ENCODE data around the gene RBMS1. TPM values are rescaled to one million over a fixed set of nuclear protein-coding genes. Genes with fewer than 3 reads are reported as not detected.

Gene RBMS1
- total RNA-seq, 2 donors from 2014 or later, result 108 to 110 TPM

DNA sequence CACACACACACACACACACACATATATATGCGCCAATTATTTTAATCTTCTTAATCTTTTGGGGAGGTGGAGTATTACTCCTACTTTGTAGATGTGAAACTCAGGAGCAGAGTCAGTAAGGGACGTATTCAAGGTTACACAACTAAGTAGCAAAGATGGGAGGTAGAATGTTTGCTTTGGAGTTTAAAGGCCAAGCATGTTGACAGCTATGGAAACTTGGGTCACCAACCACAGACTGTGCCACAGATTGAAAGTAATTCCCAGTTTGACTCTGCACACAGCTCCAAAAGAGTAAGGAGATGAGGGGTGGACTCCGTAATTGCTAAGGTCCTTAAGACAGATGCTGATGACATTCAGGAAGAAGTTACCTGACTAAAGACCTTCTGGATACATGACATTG lies 168.7 kb downstream of the RBMS1 start:
- Mint-ChIP-seq H3K27ac (no peak overlapping the region), H3K4me3 (no peak overlapping the region), H3K36me3 (ENCODE audit: low read depth) (peaks cover 2% of the 10 kb centered on the region), H3K27me3 (no peaks in the 10 kb centered on the region), H3K4me1 (peaks cover 74% of the 10 kb centered on the region)
- ATAC-seq, result no peak
- DNase-seq, result no peak
- no peaks in the 10 kb centered on the region for H3K9me3 ChIP-seq (ENCODE audit: control insufficient read depth, low read length, poor library complexity, severe bottlenecking)

DNA sequence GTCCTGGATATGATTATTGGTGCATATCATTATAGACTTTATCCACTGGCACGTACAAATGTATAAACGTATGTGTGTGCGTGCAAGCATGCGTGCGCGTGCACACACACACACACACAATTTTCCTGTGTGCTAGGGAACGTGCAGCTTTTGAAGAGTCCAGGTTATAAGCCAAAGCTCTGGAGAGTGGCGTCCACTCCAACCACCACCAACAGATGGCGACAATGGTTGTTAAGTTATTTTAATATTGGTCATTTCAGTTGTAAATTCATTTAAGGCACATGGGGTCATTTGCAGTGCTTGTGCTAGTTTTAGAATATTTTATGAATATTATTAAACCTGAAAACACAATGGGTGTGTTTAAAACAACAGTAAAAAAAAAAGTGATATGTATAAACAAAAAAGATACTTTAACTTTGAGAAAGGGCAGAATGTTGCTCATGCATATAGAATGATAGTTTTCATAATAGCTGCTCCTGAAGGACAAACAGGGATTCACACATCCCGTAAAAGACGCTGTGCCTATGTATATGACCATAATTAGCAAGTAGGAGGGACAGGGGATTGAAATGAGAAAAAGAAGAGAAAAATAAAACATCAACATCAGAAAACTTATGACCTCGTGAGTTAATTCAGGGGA lies 169.3 kb downstream of the RBMS1 start:
- peak in 1 of 3 donors; percentile 24 for DNase-seq
- H3K27me3 Mint-ChIP-seq, result no peaks in the 10 kb centered on the region
- H3K4me3 Mint-ChIP-seq, result no peak overlapping the region
- H3K9me3 ChIP-seq (ENCODE audit: control insufficient read depth, low read length, poor library complexity, severe bottlenecking), result no peaks in the 10 kb centered on the region
- peaks cover 68% of the 10 kb centered on the region for H3K4me1 Mint-ChIP-seq
- peak; percentile 56 for ATAC-seq
- peaks cover 2% of the 10 kb centered on the region for H3K36me3 Mint-ChIP-seq (ENCODE audit: low read depth)
- peak overlapping the region; percentile 84 for H3K27ac Mint-ChIP-seq

DNA sequence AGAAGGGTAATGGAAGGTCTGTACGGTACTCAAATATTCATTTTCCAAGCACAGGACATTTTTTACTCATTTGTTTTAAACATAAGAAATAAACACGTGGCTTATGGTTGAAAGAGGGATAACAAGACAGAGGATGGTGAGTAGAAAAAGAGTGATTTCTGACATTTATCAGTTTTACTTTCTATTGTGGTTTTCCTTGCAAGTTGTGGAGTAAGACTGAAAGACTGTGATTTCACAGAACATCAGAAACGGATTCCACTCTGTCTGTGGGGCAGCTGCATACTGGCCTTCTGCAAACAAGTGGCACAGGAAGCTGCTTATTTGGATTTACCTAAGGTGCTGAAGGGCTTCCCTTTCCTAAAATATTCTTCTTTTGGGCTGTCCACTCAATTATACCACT lies 171.3 kb downstream of the RBMS1 start:
- H3K27me3 Mint-ChIP-seq, result no peaks in the 10 kb centered on the region
- DNase-seq, result no peak
- no peak for ATAC-seq
- H3K27ac Mint-ChIP-seq, result peak overlapping the region; percentile 62
- H3K4me3 Mint-ChIP-seq, result peak overlapping the region; percentile 45
- H3K9me3 ChIP-seq (ENCODE audit: control insufficient read depth, low read length, poor library complexity, severe bottlenecking), result no peaks in the 10 kb centered on the region
- H3K36me3 Mint-ChIP-seq (ENCODE audit: low read depth), result peaks cover 2% of the 10 kb centered on the region
- H3K4me1 Mint-ChIP-seq, result peaks cover 58% of the 10 kb centered on the region

GRCh38 chr2:160321006-160321405 lies 172.6 kb downstream of the RBMS1 start:
- DNase-seq (no peak), ATAC-seq (no peak)
- Mint-ChIP-seq H3K27ac (peak overlapping the region; percentile 62), H3K4me1 (peaks cover 58% of the 10 kb centered on the region), H3K36me3 (ENCODE audit: low read depth) (peaks cover 5% of the 10 kb centered on the region), H3K27me3 (no peaks in the 10 kb centered on the region), H3K4me3 (no peak overlapping the region)
- H3K9me3 ChIP-seq (ENCODE audit: control insufficient read depth, low read length, poor library complexity, severe bottlenecking), result no peaks in the 10 kb centered on the region

DNA sequence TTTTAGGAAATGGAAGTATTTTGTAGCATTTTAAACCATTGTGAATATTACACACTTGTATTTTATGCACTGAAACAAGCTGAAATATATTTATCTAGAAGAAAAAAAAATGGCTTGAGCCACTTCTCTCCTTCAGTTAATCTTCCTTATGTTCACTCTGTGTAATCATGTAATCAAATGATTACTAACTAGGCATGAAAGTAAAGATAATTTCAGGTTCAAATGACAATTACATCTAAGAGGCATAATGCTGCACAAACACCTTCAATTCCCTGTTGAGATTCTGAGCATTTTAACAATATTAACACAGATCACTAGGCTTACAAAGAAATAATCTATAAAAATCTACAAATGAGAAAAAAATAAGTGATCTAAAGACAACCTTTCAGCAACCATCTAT lies 173.9 kb downstream of the RBMS1 start:
- DNase-seq, result no peak
- Mint-ChIP-seq H3K27ac (no peak overlapping the region), H3K4me3 (no peak overlapping the region), H3K36me3 (ENCODE audit: low read depth) (peaks cover 5% of the 10 kb centered on the region), H3K4me1 (peaks cover 49% of the 10 kb centered on the region), H3K27me3 (no peaks in the 10 kb centered on the region)
- no peak for ATAC-seq
- no peaks in the 10 kb centered on the region for H3K9me3 ChIP-seq (ENCODE audit: control insufficient read depth, low read length, poor library complexity, severe bottlenecking)

GRCh38 chr2:160318218-160318617 lies 175.4 kb downstream of the RBMS1 start:
- no peak overlapping the region for H3K27ac Mint-ChIP-seq
- peaks cover 46% of the 10 kb centered on the region for H3K4me1 Mint-ChIP-seq
- H3K4me3 Mint-ChIP-seq, result no peak overlapping the region
- ATAC-seq (no peak), DNase-seq (no peak)
- no peaks in the 10 kb centered on the region for H3K27me3 Mint-ChIP-seq
- H3K9me3 ChIP-seq (ENCODE audit: control insufficient read depth, low read length, poor library complexity, severe bottlenecking), result no peaks in the 10 kb centered on the region
- peaks cover 5% of the 10 kb centered on the region for H3K36me3 Mint-ChIP-seq (ENCODE audit: low read depth)

DNA sequence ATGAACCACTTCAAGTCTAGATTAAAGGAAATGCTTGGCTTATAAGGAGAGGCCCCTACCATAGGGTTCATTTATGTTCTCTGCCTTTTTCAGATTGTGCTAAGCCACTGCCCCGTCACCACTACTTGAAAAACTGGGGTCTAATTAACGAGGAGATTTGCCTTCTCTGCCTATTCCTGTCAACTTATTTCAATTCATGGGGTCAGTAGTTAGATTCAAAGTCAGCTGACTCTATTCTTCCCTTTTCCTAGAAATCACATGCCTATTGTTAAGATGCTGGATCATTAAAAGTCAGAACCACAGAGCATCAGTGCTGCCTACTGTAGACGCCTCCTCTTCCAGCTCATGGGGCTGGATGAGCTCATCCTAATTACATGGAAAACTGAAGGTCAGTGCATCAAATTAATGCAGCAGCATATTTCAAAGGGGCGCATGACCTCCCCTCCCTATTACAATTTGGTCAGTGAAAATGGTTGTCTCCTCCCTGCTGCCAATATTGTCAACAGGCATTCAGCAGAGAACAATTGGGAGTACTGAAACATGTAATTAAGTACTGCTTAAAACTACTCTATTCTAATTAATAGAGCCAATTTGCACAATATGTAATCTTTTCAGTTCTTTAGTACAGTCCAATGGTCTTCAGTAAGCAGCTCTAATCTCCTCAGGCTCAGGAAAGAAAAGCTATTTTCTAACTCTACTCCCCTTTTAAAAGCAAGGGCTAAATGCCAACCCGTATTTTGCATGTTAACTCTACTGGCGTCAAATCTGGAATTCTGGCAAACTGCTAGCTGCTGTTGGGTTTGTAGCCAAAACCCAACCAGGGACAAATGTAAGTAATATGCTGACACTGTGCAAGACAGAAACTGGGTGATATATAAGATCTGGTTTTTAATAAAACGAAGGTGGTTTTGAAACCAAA lies 176.2 kb downstream of the RBMS1 start:
- ATAC-seq, result no peak
- H3K4me3 Mint-ChIP-seq, result no peak overlapping the region
- H3K36me3 Mint-ChIP-seq (ENCODE audit: low read depth), result peaks cover 5% of the 10 kb centered on the region
- H3K4me1 Mint-ChIP-seq, result peaks cover 40% of the 10 kb centered on the region
- no peaks in the 10 kb centered on the region for H3K9me3 ChIP-seq (ENCODE audit: control insufficient read depth, low read length, poor library complexity, severe bottlenecking)
- H3K27me3 Mint-ChIP-seq, result no peaks in the 10 kb centered on the region
- no peak for DNase-seq
- H3K27ac Mint-ChIP-seq, result no peak overlapping the region

DNA sequence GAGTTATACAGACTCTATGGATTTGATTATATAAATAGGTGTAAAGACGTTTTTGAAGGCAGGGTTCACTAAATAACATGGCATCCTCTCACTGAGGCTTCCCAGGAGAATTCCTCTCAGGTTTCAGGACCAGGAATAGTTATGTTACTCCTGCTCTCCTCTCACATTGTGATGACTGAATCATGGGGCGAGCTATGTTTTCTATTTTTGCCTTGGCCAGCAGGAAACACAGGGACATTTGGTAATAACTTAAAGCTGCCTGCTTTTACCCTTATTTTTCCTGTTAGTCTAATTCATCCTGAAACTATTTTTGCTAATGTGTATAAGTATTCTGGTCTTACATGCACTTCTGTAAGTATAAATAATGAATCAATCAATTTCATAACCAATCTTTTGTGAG lies 178.3 kb downstream of the RBMS1 start:
- Mint-ChIP-seq H3K27ac (peak overlapping the region; percentile 49), H3K4me3 (no peak overlapping the region), H3K36me3 (ENCODE audit: low read depth) (peaks cover 4% of the 10 kb centered on the region), H3K4me1 (peaks cover 21% of the 10 kb centered on the region), H3K27me3 (no peaks in the 10 kb centered on the region)
- DNase-seq (no peak), ATAC-seq (no peak)
- H3K9me3 ChIP-seq (ENCODE audit: control insufficient read depth, low read length, poor library complexity, severe bottlenecking), result no peaks in the 10 kb centered on the region

GRCh38 chr2:160310118-160310828 lies 183.3 kb downstream of the RBMS1 start:
- Mint-ChIP-seq H3K4me3 (no peak overlapping the region), H3K27me3 (no peaks in the 10 kb centered on the region), H3K36me3 (ENCODE audit: low read depth) (peaks cover 4% of the 10 kb centered on the region), H3K27ac (no peak overlapping the region), H3K4me1 (peaks cover 16% of the 10 kb centered on the region)
- no peaks in the 10 kb centered on the region for H3K9me3 ChIP-seq (ENCODE audit: control insufficient read depth, low read length, poor library complexity, severe bottlenecking)
- ATAC-seq, result no peak
- DNase-seq, result no peak

DNA sequence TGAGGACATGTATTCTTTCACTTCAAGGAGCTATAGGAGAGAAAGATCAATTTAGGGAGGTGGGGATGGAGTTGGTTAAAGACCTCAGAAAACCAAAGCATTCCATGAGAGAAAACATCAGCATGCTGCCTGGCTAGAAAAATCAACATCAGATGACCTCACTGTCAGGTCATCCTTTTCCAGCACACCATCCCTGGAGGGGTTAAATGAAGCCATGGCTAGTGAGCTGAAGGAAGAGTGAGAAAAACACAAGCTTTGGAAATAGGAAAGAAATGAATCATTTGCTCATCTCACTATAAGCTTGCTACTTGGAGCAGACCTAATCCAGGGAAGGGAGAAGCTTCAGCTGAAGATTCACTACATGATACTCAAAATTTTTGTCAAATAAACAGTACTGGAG lies 184.0 kb downstream of the RBMS1 start:
- DNase-seq (no peak), ATAC-seq (no peak)
- Mint-ChIP-seq H3K4me1 (peaks cover 12% of the 10 kb centered on the region), H3K27me3 (no peaks in the 10 kb centered on the region), H3K36me3 (ENCODE audit: low read depth) (peaks cover 4% of the 10 kb centered on the region), H3K27ac (no peak overlapping the region), H3K4me3 (no peak overlapping the region)
- no peaks in the 10 kb centered on the region for H3K9me3 ChIP-seq (ENCODE audit: control insufficient read depth, low read length, poor library complexity, severe bottlenecking)

DNA sequence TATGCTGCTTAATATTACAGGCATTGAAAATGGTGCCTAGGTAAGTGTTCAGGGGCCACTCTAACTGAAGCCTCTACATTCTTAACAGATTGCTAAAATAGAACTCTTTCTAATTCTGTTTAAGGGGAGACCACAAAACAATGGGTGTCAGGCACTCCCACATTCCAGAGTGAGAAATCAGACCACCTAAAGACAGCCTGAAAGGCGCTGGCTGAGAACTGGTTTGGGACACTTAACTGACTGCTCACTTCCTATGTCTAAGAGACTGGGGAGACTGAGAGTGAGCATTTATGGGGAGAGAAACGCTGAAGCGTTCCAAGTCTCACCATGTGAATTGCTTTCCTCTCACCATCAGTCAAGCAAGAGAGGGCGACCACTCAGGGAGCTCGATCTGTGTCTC lies 184.7 kb downstream of the RBMS1 start:
- Mint-ChIP-seq H3K4me3 (no peak overlapping the region), H3K36me3 (ENCODE audit: low read depth) (peaks cover 4% of the 10 kb centered on the region), H3K4me1 (peaks cover 11% of the 10 kb centered on the region), H3K27me3 (no peaks in the 10 kb centered on the region), H3K27ac (no peak overlapping the region)
- DNase-seq (no peak), ATAC-seq (no peak)
- no peaks in the 10 kb centered on the region for H3K9me3 ChIP-seq (ENCODE audit: control insufficient read depth, low read length, poor library complexity, severe bottlenecking)

- H3K4me3 Mint-ChIP-seq, result no peak overlapping the region
- peaks cover 10% of the 10 kb centered on the region for H3K4me1 Mint-ChIP-seq
- ATAC-seq (no peak), DNase-seq (no peak)
- no peaks in the 10 kb centered on the region for H3K27me3 Mint-ChIP-seq
- no peak overlapping the region for H3K27ac Mint-ChIP-seq
- H3K36me3 Mint-ChIP-seq (ENCODE audit: low read depth), result peaks cover 4% of the 10 kb centered on the region
- no peaks in the 10 kb centered on the region for H3K9me3 ChIP-seq (ENCODE audit: control insufficient read depth, low read length, poor library complexity, severe bottlenecking)
Measured at GRCh38 chr2:160308476-160308875, 185.1 kb downstream of the RBMS1 start.

DNA sequence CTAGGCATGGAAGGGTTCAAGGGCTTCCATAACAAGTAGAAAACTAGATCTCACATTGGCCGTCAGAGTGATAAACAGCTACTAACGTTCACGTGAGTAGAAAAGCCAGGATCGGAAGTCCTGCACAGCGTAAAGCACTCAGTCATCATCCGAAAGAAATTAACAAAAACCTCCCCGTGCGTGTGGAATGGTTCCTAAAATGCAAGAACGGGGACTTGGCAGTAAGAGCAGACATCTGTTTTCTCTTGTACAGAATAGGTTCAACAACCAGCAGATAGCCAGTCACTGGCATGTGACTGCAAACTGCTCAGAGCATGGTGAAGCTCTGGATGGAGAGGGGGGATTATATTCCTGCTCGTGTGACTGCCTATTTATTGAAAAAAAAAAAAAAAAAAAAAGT lies 186.6 kb downstream of the RBMS1 start:
- Mint-ChIP-seq H3K4me3 (no peak overlapping the region), H3K27me3 (no peaks in the 10 kb centered on the region), H3K4me1 (peaks cover 14% of the 10 kb centered on the region), H3K36me3 (ENCODE audit: low read depth) (peaks cover 4% of the 10 kb centered on the region), H3K27ac (no peak overlapping the region)
- no peak for DNase-seq
- no peaks in the 10 kb centered on the region for H3K9me3 ChIP-seq (ENCODE audit: control insufficient read depth, low read length, poor library complexity, severe bottlenecking)
- no peak for ATAC-seq

All from T-helper 17 cell (primary cell).